22Rv1 (cell line): ENCODE results near the gene HDGFL2.

ENCODE experiments used
- ZFX ChIP-seq: fragments of 450-650 bp; IDR thresholded peaks from 2 replicates; pipeline ENCODE4 v1.6.1; 2017; ENCODE audit warnings: antibody characterized with exemption, borderline replicate concordance
- TF ChIP-seq, protein P1 (sequence below): fragments of 450-650 bp; IDR thresholded peaks from 2 replicates; pipeline ENCODE4 v1.5.1; 2017; ENCODE audit warnings: mild to moderate bottlenecking

DNA sequence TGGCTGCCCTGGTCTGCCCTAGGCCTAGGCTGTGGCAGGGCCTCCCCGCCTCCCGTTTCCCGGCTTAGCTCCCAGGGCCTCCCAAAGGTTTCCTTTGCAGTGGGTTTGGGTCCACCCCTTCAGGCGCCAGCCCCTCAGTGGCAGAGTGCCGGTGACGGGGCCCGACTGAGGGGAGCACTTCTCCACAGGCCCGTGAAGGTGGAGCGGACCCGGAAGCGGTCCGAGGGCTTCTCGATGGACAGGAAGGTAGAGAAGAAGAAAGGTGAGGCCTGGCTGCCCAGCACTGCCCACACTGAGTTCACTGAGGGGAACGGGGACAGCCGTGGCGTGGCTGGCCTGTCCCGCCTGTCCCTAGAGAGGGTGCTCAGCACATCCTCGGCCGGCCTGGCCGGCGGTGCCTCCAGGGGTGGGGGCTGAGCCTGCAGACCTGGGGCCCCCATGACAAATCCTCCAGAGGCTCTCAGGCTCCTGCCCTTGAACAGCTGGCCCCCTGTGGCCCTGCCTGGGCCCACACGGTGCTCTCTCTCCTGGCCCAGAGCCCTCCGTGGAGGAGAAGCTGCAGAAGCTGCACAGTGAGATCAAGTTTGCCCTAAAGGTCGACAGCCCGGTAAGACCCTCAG lies 25.8 kb downstream of the HDGFL2 start:
- TF ChIP-seq, protein P1, sequence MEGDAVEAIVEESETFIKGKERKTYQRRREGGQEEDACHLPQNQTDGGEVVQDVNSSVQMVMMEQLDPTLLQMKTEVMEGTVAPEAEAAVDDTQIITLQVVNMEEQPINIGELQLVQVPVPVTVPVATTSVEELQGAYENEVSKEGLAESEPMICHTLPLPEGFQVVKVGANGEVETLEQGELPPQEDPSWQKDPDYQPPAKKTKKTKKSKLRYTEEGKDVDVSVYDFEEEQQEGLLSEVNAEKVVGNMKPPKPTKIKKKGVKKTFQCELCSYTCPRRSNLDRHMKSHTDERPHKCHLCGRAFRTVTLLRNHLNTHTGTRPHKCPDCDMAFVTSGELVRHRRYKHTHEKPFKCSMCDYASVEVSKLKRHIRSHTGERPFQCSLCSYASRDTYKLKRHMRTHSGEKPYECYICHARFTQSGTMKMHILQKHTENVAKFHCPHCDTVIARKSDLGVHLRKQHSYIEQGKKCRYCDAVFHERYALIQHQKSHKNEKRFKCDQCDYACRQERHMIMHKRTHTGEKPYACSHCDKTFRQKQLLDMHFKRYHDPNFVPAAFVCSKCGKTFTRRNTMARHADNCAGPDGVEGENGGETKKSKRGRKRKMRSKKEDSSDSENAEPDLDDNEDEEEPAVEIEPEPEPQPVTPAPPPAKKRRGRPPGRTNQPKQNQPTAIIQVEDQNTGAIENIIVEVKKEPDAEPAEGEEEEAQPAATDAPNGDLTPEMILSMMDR, result no peak
- no peak for TF ChIP-seq ZFX
